ENCODE measurements around the gene EIF2AK3. TPM values are rescaled to one million over a fixed set of nuclear protein-coding genes. Genes with fewer than 3 reads are reported as not detected.
"Not testable (repeated sequence)": the region's sequence is repeated elsewhere in the genome, so short reads cannot be mapped to it uniquely, and the experiment has no call there.

EIF2AK3 gene
- total RNA-seq, 1 donor from 2014 or later = 24.3 TPM

DNA sequence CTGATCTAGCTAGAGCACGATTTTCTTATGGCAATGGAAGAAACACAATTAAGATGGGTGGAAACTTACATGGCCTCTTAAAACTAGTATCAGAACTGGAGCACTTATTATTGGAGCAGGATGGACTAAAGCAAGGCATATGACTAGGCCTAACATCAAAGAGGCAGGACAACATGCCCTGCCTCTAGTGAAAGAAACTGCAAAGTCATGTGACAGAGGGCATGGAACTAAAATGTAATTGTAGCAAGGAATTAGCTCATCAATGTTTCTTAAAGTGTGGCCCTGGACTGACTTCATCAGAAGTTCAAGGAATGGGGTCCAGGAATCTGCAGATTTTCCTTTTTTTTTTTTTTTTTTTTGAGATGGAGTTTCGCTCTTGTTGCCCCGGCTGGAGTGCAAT, 5.3 kb upstream of the EIF2AK3 start:
- Mint-ChIP-seq H3K27me3 (ENCODE audit: low read depth) (no peaks in the 10 kb centered on the region), H3K36me3 (no peaks in the 10 kb centered on the region), H3K9me3 (peaks cover under 1% of the 10 kb centered on the region), H3K4me3 (no peak overlapping the region), H3K27ac (no peak overlapping the region), H3K4me1 (peaks cover 6% of the 10 kb centered on the region)
- DNase-seq (ENCODE audit: low spot score in 2 of 2, unreplicated experiment in 2 of 2) = no peak
- TF ChIP-seq, protein P1, sequence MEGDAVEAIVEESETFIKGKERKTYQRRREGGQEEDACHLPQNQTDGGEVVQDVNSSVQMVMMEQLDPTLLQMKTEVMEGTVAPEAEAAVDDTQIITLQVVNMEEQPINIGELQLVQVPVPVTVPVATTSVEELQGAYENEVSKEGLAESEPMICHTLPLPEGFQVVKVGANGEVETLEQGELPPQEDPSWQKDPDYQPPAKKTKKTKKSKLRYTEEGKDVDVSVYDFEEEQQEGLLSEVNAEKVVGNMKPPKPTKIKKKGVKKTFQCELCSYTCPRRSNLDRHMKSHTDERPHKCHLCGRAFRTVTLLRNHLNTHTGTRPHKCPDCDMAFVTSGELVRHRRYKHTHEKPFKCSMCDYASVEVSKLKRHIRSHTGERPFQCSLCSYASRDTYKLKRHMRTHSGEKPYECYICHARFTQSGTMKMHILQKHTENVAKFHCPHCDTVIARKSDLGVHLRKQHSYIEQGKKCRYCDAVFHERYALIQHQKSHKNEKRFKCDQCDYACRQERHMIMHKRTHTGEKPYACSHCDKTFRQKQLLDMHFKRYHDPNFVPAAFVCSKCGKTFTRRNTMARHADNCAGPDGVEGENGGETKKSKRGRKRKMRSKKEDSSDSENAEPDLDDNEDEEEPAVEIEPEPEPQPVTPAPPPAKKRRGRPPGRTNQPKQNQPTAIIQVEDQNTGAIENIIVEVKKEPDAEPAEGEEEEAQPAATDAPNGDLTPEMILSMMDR (IDR thresholded peaks at IDR 0.05; ENCODE audit: unreplicated experiment) = no peak

DNA sequence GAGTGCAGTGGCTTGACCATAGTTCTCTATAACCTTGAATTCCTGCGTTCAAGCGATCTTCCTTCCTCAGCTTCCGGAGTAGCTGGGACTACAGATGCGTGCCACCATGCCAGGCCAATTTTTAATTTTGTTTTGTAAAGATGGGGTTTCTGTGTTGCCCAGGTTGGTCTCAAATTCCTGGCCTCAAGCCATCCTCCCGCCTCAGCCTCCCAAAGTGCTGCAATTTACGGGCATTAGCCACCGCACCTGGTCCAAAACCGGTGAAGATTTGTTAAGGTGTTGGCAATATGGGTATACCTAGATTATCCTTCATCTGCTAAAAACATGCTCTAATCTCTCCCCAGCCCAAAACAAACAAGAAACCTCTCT, 1.3 kb upstream of the EIF2AK3 start:
- TF ChIP-seq, protein P1 (IDR thresholded peaks at IDR 0.05; ENCODE audit: unreplicated experiment) = no peak

DNA sequence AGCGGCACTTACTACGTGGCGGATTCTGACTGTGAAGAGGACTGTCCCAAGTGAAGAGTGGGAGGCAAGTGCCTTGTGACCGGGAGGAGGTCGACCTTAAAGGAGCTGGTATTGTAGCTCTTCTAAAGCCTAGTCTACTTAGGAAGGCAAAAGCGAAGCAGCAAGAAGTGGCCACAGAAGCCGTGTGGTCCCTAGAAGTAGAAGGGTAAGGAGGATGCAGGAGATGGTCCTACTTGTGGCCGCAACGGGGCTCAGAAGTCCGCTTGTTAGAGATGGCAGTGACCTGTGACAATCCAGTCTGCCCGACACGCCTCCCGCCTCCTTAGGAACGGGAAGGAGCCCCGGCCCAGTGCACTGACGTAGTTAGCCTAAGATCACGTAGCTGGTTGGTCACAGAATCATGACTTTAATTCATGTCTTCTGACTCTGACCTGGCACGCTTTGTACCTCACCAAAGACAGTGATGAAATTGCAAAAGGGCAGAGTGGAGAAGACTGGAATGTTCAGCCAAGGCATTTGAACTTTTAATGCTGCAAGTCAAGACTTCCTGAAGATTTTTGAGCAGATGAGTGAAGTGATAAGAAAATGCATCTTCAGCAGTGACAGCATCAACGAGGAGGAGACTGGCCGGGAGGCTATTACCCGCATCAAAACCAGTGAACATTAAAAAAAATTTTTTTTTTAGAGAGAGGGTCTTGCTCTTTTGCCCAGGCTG, 749 bp upstream of the EIF2AK3 start:
- TF ChIP-seq, protein P1 (IDR thresholded peaks at IDR 0.05; ENCODE audit: unreplicated experiment) = no peak
- Mint-ChIP-seq H3K27me3 (ENCODE audit: low read depth) (no peaks in the 10 kb centered on the region), H3K4me3 (no peak overlapping the region), H3K4me1 (peaks cover 10% of the 10 kb centered on the region), H3K27ac (no peak overlapping the region), H3K36me3 (no peaks in the 10 kb centered on the region), H3K9me3 (no peaks in the 10 kb centered on the region)
- peak; percentile 35 to 67 for DNase-seq (ENCODE audit: low spot score in 2 of 2, unreplicated experiment in 2 of 2)

More for the DNA sequence above, 1.3 kb upstream of the EIF2AK3 start:
- H3K27ac Mint-ChIP-seq = peak overlapping the region; percentile 31
- H3K4me1 Mint-ChIP-seq = peaks cover 10% of the 10 kb centered on the region
- no peak overlapping the region for H3K4me3 Mint-ChIP-seq
- no peaks in the 10 kb centered on the region for H3K27me3 Mint-ChIP-seq (ENCODE audit: low read depth)
- no peak for DNase-seq (ENCODE audit: low spot score in 2 of 2, unreplicated experiment in 2 of 2)
- H3K9me3 Mint-ChIP-seq = no peaks in the 10 kb centered on the region
- H3K36me3 Mint-ChIP-seq = no peaks in the 10 kb centered on the region

DNA sequence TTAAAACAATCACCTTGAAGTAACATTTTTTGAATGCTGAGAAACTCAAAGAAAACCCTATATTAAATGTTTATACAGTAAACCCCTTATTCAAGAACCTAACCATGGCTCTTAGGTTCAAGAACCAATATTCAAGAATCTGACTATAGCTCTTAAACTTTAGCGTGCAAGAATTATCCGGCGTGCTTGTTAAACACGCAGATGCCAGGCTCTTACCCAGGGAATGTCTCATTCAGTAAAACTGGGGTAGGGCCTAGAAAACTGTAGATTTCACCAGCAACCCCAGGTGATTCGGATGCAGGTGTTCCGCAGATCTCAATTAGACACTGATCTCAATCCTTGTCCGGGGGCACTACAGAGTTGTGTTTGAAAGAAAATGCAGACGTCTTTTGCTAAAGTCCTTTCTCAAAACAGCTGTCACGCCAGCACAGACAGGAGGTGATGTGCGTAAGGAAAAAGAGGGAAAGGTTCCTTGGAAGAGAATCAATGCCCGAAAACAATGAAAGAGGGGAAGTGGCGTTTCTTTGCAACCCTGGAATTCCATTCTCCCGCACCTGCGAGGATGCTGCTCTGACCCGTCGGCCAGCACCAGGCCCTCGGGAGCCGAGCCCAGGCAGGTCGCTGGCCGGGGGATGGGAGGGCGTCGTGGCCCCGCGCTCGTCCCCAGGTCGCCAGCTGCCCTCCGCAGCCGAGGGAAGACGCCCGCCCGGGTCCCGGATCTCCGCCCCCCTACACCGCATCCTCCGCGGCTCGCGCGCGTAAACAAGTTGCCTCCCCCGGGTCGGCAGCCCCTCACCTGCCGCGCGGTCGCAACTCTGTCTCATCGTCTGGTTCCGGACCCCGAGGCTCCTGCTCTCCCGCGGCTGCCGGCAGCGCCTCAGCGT, 851 bp downstream of the EIF2AK3 start:
- peak overlapping the region; percentile 93 for H3K27ac Mint-ChIP-seq
- TF ChIP-seq, protein P1 (IDR thresholded peaks at IDR 0.05; ENCODE audit: unreplicated experiment) = no peak
- H3K36me3 Mint-ChIP-seq = no peaks in the 10 kb centered on the region
- H3K4me1 Mint-ChIP-seq = peaks cover 10% of the 10 kb centered on the region
- H3K27me3 Mint-ChIP-seq (ENCODE audit: low read depth) = no peaks in the 10 kb centered on the region
- H3K4me3 Mint-ChIP-seq = peak overlapping the region; percentile 86
- H3K9me3 Mint-ChIP-seq = no peaks in the 10 kb centered on the region
- peak in 1 of 2 experiments; percentile 21 for DNase-seq (ENCODE audit: low spot score in 2 of 2, unreplicated experiment in 2 of 2)

DNA sequence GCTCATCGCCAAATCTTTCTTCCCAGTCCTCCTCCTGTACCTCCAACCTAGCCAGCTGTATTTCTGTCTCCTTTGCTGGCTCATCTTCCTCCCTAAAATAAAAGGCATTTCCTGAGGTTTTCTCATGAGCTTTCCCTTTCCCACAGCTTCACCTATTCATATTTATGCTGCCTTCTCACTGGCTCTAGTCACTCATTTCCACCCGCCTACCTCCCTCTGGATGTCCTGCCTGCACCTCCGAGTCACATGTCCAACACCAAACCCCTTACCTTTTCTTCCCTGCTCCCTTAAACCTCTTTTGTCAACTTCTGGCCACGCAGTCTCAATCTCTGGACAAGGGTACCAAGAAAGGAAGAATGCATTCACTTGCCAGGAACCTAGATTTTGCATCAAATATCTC, 2.8 kb downstream of the EIF2AK3 start:
- TF ChIP-seq, protein P1 (IDR thresholded peaks at IDR 0.05; ENCODE audit: unreplicated experiment) = no peak
- H3K9me3 Mint-ChIP-seq = no peaks in the 10 kb centered on the region
- DNase-seq (ENCODE audit: low spot score in 2 of 2, unreplicated experiment in 2 of 2) = no peak
- no peak overlapping the region for H3K4me3 Mint-ChIP-seq
- H3K36me3 Mint-ChIP-seq = no peaks in the 10 kb centered on the region
- peaks cover 10% of the 10 kb centered on the region for H3K4me1 Mint-ChIP-seq
- H3K27me3 Mint-ChIP-seq (ENCODE audit: low read depth) = no peaks in the 10 kb centered on the region
- no peak overlapping the region for H3K27ac Mint-ChIP-seq

DNA sequence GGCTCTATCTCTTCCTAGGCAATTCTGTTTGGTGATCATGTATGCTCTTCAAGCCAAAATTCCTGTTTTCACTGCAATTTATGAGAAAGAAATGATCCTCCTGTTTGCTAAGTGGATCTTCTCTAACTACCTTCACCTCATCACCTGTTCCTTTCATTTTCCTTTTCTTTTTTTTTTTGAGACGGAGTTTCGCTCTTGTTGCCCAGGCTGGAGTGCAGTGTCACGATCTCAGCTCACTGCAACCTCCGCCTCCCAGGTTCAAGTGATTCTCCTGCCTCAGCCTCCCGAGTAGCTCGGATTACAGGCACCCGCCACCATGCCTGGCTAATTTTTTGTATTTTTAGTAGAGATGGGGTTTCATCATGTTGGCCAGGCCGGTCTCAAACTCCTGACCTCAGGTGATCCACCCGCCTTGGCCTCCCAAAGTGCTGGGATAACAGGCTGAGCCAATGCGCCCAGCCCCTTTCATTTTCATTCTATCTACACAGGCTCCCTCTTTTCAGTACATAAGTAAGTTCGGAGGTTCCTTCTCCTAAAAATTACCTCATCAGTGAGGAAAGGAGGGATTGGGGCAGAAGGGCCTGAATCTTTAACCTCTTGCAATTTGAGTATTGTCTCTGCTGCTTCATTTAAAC, 3.3 kb downstream of the EIF2AK3 start:
- H3K36me3 Mint-ChIP-seq; H3K4me1 Mint-ChIP-seq; DNase-seq (ENCODE audit: low spot score in 2 of 2, unreplicated experiment in 2 of 2); H3K9me3 Mint-ChIP-seq; H3K27ac Mint-ChIP-seq; H3K27me3 Mint-ChIP-seq (ENCODE audit: low read depth); H3K4me3 Mint-ChIP-seq: not testable (repeated sequence)
